ENCODE measurements around the gene GP5. TPM values are rescaled to one million over a fixed set of nuclear protein-coding genes. Genes with fewer than 3 reads are reported as not detected.

The GP5 gene
- total and polyA plus RNA-seq, 2 experiments from 2014 or later: 0.83 TPM; not detected in 1

GRCh38 chr3:194386648-194387047, 12.4 kb downstream of the GP5 start:
- no peaks in the 10 kb centered on the region for H3K36me3 ChIP-seq
- no peaks in the 10 kb centered on the region for H3K4me1 ChIP-seq (ENCODE audit: low read depth)
- H3K27ac ChIP-seq: no peak overlapping the region
- no peak overlapping the region for H3K4me3 ChIP-seq
- H3K27me3 ChIP-seq: no peaks in the 10 kb centered on the region
- DNase-seq (ENCODE audit: low read depth in 1 of 2, low spot score in 1 of 2): no peak
- H3K9me3 ChIP-seq (ENCODE audit: low read depth): no peaks in the 10 kb centered on the region
- TF ChIP-seq CTCF (IDR thresholded peaks at IDR 0.05; ENCODE audit: low read depth, low read length): no peak

DNA sequence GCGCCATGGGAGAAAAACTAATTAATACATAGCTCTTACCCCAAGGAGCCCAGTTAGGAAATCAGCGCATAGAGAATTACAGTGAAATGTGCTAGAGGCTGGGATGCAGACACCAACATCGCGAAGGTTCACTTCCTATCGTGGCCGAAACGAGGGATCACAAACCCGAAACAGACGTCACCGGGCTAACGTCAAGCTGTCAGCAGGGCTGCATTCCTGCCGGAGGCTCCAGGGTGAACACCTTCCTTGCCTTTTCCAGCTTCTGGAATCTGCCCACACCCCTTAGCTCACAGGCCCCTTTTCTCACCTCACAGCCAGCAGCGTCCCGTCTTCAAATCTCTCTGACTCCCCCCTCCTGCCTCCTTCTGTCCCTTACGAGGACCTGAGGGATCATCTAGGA, 13.0 kb downstream of the GP5 start:
- Histone ChIP-seq H3K36me3 (no peaks in the 10 kb centered on the region), H3K4me3 (no peak overlapping the region), H3K9me3 (ENCODE audit: low read depth) (no peaks in the 10 kb centered on the region), H3K27ac (no peak overlapping the region), H3K4me1 (ENCODE audit: low read depth) (no peaks in the 10 kb centered on the region), H3K27me3 (no peaks in the 10 kb centered on the region)
- no peak for TF ChIP-seq CTCF (IDR thresholded peaks at IDR 0.05; ENCODE audit: low read depth, low read length)
- no peak for DNase-seq (ENCODE audit: low read depth in 1 of 2, low spot score in 1 of 2)

DNA sequence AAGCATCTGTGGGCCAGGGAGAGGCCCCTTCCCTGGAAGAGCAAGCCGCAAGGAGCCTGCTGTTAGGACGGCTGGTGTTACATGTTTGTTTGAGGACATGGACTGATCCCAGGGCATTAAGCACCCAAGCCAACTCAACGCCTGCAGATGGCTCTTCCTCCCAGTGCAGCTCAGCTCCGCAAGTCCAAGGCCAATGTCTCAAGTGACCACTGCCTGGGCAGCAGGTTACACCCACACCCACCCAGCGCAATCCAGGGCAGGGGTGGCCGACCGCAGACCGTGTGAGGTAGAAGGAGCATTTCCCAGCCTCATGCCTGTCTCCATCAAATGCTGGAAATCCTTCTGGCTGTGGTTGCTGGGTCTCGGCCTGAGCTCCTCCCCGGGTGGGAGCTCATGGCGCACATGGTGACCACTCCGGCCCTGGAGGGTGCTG, 14.5 kb downstream of the GP5 start:
- DNase-seq (ENCODE audit: low read depth in 1 of 2, low spot score in 1 of 2): no peak
- no peak for TF ChIP-seq CTCF (IDR thresholded peaks at IDR 0.05; ENCODE audit: low read depth, low read length)
- Histone ChIP-seq H3K4me1 (ENCODE audit: low read depth) (peaks cover 4% of the 10 kb centered on the region), H3K27ac (no peak overlapping the region), H3K27me3 (no peaks in the 10 kb centered on the region), H3K4me3 (no peak overlapping the region), H3K9me3 (ENCODE audit: low read depth) (no peaks in the 10 kb centered on the region), H3K36me3 (no peaks in the 10 kb centered on the region)

- TF ChIP-seq CTCF (IDR thresholded peaks at IDR 0.05; ENCODE audit: low read depth, low read length): no peak
- H3K4me1 ChIP-seq (ENCODE audit: low read depth): peaks cover 6% of the 10 kb centered on the region
- no peak for DNase-seq (ENCODE audit: low read depth in 1 of 2, low spot score in 1 of 2)
Measured at GRCh38 chr3:194384156-194384555, 14.9 kb downstream of the GP5 start.

DNA sequence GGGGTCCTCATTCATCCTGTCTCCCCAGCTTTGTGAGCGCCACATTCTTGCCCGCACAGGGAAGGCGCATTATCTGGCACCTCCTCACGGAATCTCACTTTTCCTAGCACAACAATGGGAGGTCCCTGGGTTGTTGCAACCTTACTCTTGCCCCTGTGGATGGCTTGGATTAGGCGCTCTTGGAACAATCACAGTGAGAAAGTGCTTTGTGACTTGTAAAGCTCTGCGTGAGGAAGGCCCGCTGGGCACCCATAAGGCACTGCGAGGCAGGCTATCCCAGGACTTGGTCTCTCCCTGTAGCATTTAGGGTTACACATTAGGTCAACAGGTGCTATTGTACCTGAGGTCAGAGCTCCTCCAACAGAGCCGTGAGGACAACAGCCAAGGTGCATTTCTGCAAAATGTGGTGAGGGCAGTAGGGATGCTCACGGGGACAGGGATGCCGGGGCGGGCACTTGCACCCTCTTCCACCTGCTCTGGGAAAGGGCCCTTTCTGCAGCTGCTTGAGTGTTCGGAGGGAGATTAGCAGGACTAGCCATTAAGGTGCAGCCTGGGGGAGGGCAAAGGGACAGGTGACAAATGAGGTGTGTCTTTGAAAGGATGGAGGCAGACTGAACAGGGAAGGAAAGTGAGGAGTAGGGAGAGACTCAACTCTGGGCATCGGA, 15.7 kb downstream of the GP5 start:
- TF ChIP-seq CTCF (IDR thresholded peaks at IDR 0.05; ENCODE audit: low read depth, low read length): no peak
- Histone ChIP-seq H3K9me3 (ENCODE audit: low read depth) (no peaks in the 10 kb centered on the region), H3K36me3 (no peaks in the 10 kb centered on the region), H3K27me3 (no peaks in the 10 kb centered on the region), H3K27ac (no peak overlapping the region), H3K4me3 (no peak overlapping the region), H3K4me1 (ENCODE audit: low read depth) (peaks cover 6% of the 10 kb centered on the region)
- DNase-seq (ENCODE audit: low read depth in 1 of 2, low spot score in 1 of 2): no peak

More at GRCh38 chr3:194384156-194384555, 14.9 kb downstream of the GP5 start:
- Histone ChIP-seq H3K27ac (no peak overlapping the region), H3K4me3 (no peak overlapping the region), H3K36me3 (no peaks in the 10 kb centered on the region), H3K27me3 (no peaks in the 10 kb centered on the region), H3K9me3 (ENCODE audit: low read depth) (no peaks in the 10 kb centered on the region)
